ENCODE data around the gene FBXW8.

GRCh38 chr12:117031843-117032592 is 121.3 kb downstream of the FBXW8 start:
- TF ChIP-seq CTCF (IDR thresholded peaks at IDR 0.05; ENCODE audit: insufficient read depth, low read length) (no peak), SPI1 (IDR thresholded peaks at IDR 0.05; ENCODE audit: borderline replicate concordance, low read depth) (no peak)

All from HL-60 (cell line).